Fibroblast of pulmonary artery (primary cell): ENCODE results near the gene PPP2R2C.

Experiments used
- DNase-seq: peaks from one replicate; pipeline ENCODE4 v3.0.0-alpha.2; 2010; ENCODE audit warnings: low read depth
- H3K4me3 ChIP-seq: replicated peaks from 2 replicates; pipeline ENCODE4 v1.5.1; 2011; ENCODE audit warnings: low read depth, mild to moderate bottlenecking, control low read depth, low read length, moderate library complexity
- TF ChIP-seq, protein P1 (sequence below): IDR thresholded peaks from 2 replicates; pipeline ENCODE4 v1.5.1; 2011; ENCODE audit warnings: mild to moderate bottlenecking, control low read depth, low read length, inconsistent platforms; ENCODE audit errors: missing control alignments

The PPP2R2C gene

DNA sequence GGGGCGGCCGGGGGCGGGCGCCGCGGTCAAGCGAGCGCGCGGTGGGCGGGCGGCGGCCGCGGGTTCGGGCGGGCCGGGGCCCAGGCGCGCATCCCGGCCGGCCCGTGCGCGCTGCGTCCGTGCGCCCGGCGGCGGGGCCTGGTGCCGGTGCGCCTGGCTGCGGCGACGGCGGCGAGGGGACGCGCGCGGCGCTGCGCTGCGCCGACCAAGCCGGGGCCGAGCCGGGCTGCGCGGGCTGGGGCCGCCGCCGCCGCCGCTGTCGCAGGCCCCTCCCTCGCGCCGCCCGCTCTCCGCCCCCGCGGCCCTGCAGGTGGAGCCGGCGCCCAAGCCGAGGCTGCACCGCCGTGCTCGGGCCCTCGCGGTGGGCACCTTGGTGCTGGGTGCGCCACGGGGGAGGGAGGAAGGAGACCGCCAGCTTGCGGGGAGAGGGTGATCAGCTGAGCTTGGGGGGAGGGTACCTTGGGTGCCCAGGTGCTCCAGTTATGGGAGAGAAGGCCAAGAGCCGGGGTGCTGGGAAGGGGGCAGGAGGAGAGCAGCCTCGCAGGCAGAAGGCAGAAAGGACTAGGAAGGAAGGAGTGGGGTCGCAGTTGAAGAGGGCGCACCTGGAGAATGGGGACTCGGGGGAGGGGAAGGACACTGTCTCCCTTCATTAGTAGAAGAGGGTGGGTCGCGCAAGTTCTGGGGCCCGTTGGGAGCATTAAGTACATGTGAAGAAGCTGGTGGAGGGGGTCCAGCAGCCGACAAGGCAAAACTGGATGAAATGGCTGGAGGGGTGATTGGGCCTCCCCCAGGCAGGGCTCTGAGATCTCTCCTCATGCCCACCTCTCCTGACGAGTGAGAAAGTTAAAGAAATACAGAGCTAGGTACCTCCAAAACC lies at the start of gene PPP2R2C:
Gene PPP2R2C (minus strand): TSS at position 228 of the 877 bp plus-strand sequence. CDS start 385 bp downstream, outside the sequence.
- no peak for DNase-seq
- TF ChIP-seq, protein P1, sequence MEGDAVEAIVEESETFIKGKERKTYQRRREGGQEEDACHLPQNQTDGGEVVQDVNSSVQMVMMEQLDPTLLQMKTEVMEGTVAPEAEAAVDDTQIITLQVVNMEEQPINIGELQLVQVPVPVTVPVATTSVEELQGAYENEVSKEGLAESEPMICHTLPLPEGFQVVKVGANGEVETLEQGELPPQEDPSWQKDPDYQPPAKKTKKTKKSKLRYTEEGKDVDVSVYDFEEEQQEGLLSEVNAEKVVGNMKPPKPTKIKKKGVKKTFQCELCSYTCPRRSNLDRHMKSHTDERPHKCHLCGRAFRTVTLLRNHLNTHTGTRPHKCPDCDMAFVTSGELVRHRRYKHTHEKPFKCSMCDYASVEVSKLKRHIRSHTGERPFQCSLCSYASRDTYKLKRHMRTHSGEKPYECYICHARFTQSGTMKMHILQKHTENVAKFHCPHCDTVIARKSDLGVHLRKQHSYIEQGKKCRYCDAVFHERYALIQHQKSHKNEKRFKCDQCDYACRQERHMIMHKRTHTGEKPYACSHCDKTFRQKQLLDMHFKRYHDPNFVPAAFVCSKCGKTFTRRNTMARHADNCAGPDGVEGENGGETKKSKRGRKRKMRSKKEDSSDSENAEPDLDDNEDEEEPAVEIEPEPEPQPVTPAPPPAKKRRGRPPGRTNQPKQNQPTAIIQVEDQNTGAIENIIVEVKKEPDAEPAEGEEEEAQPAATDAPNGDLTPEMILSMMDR, result no peak
- H3K4me3 ChIP-seq, result no peak within 1 kb of the TSS

GRCh38 chr4:6520978-6521377 lies 48.6 kb upstream of the PPP2R2C start:
- TF ChIP-seq, protein P1, result no peak
- DNase-seq, result no peak
- no peak overlapping the region for H3K4me3 ChIP-seq

DNA sequence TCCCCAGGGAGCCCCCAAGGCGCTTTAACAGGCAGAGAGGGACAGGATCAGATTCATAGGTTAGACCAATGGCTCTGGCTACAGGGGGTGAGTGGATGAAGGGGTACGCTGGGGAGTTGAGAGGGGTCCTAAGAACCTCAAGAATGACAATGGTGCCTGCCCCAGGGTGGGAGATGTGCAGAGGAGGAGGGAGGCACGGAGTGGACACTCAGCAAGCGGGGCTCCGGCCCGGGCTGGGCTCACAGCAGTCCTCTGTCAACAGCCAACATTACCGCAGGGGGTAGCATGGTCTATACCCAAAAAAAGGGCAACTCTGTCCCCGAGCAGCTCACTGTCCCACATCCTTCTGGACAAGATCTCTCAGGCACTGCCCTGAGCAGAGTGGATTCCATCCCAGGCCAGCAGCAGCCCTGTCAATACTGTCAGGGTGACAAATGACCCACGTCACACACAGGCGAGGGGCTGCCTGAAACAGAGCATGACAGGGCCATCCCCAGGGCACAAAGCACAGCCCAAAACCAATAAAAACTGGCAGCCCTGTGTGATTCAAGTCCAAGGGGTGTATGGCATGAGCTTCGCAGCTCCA lies 47.7 kb upstream of the PPP2R2C start:
- no peak for DNase-seq
- H3K4me3 ChIP-seq, result no peak overlapping the region
- TF ChIP-seq, protein P1, result no peak

DNA sequence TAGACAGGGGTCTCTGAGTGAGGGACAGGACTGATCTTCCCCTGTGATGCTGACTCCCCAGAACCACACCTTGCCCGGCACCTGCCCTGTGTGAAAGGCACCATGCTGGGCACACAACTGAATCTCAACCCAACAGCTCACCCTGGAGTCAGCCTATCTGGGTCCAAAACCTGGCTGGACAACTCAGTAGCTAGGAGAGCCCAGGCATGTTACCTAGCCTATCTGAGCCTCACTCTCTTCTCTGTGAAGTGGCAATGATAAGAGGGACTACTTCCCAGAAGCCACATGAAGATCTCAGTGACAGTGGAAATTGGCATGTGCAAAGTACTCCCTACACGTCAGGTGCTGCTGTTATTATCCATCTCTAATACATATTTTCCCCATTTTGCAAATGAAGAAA lies 44.8 kb upstream of the PPP2R2C start:
- no peak overlapping the region for H3K4me3 ChIP-seq
- TF ChIP-seq, protein P1, result no peak
- DNase-seq, result no peak

DNA sequence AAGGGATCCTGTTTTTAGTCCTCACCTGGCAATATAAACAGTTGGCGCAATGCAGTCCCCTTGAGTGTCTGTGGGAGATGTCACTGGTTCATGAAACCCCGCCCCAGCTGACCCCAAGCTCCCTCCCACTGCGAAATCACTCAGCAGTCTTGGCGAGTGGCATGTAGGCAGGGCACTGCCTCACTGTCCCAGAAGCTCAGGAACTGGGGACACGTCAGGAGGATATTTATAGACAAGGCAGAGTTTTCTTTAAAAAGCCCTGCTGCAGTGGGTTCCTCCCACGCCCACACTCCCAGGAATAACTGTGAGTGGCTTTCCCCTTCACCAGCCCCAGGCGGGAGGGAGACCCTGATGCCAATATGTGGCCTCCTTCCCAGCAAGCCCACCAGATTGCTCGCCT lies 44.3 kb upstream of the PPP2R2C start:
- TF ChIP-seq, protein P1, result no peak
- no peak overlapping the region for H3K4me3 ChIP-seq
- no peak for DNase-seq

DNA sequence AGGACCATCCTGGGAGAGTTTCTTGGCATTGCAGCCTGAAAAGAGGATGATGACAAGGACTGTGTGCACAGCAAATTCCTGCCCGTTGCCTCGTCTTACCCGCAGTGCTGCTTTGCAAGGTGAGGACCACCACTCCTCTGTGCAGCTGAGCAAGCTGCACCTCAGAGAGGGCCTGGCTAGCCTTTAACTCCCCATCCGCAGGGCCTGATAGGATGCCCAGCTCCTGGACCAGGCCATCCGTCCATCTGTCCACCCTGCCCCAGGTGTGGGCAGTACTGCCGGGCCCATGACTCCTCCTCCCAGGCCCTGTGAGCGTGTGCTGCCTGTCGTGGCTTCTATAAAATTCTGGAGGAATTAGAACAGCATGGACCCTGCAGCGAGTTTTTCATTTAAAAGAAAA lies 43.9 kb upstream of the PPP2R2C start:
- no peak overlapping the region for H3K4me3 ChIP-seq
- TF ChIP-seq, protein P1, result no peak
- DNase-seq, result no peak
